GM13977 (cell line): ENCODE data around the gene PLCB1.

Experiments
- DNase-seq: peaks from one replicate; pipeline ENCODE4 v3.0.0; 2012; ENCODE audit warnings: low spot score
- in situ Hi-C: fragments of 300-500 bp; cut with MboI; formaldehyde crosslinking; loops from one replicate; pipeline ENCODE4 v1.12.0; 2022; ENCODE audit warnings: low sequenced_read_pairs, low pct_unique_long_range_greater_than_20kb, mixed read lengths, inconsistent platforms; ENCODE audit not compliant: unreplicated experiment
- TF ChIP-seq, protein P1 (sequence below): IDR thresholded peaks from 2 replicates; pipeline ENCODE4 v1.5.1; 2012; ENCODE audit warnings: mild to moderate bottlenecking, control low read depth; ENCODE audit not compliant: insufficient read depth; ENCODE audit errors: extremely low read depth, missing control alignments

The PLCB1 gene

DNA sequence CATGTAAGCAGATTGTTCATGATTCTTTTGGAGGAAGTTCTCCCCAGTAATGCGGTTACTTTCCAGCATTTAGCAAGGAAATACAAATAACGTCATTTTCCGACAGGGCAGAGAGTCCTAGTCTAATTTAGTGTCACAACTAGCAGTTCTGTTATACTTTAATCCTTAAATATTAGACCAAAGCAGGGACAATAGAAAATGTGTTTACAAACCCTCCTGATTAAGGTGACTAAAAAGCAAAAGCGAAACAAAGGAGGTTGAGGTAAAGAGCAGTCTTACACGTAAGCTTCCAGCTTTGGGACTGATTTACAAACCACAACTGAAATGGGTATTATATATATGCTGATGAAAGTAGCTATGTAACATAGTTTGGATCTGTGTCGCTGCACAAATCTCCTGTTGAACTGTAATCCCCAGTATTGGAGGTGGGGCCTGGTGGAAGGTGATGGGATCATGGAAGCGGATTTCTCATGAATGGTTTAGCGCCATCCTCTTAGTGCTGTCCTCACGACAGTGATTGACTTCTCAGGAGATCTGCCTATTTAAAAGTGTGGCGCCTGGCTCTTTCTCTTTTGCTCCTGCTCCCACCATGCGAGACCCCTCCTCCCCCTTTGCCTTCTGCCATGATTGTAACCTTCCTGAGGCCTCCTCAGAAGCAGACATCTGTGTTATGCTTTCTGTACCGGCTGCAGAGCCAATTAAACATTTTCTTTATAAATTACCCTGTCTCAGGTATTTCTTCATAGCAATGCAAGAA is 81.9 kb downstream of the PLCB1 start:
- in situ Hi-C loops = no loop called here
- TF ChIP-seq, protein P1, sequence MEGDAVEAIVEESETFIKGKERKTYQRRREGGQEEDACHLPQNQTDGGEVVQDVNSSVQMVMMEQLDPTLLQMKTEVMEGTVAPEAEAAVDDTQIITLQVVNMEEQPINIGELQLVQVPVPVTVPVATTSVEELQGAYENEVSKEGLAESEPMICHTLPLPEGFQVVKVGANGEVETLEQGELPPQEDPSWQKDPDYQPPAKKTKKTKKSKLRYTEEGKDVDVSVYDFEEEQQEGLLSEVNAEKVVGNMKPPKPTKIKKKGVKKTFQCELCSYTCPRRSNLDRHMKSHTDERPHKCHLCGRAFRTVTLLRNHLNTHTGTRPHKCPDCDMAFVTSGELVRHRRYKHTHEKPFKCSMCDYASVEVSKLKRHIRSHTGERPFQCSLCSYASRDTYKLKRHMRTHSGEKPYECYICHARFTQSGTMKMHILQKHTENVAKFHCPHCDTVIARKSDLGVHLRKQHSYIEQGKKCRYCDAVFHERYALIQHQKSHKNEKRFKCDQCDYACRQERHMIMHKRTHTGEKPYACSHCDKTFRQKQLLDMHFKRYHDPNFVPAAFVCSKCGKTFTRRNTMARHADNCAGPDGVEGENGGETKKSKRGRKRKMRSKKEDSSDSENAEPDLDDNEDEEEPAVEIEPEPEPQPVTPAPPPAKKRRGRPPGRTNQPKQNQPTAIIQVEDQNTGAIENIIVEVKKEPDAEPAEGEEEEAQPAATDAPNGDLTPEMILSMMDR = no peak
- peak; percentile 11 for DNase-seq

GRCh38 chr20:8215361-8215781 is 83.3 kb downstream of the PLCB1 start:
- TF ChIP-seq, protein P1 = no peak
- in situ Hi-C loops = no loop called here
- no peak for DNase-seq

DNA sequence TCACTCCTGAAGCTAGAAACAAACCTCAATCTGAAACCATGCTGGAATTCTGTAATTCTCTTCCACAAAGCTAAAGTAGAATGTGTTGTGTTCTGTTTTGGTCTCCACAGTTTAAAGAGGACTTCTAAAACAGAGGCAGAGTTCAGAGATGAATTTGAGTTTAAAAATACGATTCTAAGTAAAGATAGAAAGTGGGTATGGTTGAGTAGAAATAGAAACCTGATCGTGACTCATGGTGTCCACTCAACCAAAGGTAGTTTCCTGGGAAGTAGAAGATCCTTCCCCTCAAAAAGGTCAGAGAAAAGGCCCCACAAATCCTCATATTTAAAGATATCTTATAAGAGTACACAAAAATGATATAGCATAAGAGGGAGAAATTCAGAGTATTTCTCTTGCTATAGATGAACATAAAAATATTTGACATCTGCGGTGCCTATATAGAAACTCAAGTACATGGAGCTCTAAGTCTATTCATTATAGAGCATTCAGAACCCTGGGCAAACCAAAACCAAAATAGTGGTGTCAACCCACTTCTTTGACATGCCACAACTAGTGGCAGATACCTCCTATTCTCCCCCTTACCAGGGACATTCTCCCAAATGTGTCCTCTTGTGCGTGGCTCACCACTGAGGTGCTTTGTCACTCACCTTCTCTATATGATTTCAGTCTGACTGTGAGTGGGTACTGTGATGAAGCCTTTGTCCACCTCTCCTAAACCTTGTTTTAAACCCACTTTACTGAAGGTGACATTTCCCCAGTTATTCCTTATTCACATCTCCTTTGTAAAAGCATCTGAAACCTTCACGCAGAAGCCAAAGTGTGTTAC is 84.5 kb downstream of the PLCB1 start:
- TF ChIP-seq, protein P1 = no peak
- no peak for DNase-seq
- in situ Hi-C loops = no loop called here

DNA sequence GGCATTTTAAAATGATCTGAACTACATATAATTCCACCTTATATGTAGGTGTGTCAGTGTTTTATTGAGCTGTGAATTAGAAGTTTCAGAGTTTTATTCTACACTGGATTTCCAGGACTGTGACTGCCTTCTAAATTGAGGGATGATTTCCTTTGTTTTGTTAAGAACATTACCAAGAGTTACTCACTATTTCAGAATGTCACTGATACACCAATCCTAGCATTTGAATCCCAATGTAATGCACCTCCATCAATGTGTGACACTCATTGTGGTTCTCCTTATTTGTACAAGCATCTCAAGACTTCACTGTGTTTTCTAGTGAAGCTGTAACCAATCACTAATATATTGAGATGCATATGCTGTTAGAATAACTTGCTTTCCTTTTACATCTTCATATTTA is 86.8 kb downstream of the PLCB1 start:
- no peak for DNase-seq
- TF ChIP-seq, protein P1 = no peak
- in situ Hi-C loops = no loop called here

- in situ Hi-C loops = no loop called here
- DNase-seq = no peak
- TF ChIP-seq, protein P1 = no peak
Observed at GRCh38 chr20:8219403-8219802, 87.3 kb downstream of the PLCB1 start.

DNA sequence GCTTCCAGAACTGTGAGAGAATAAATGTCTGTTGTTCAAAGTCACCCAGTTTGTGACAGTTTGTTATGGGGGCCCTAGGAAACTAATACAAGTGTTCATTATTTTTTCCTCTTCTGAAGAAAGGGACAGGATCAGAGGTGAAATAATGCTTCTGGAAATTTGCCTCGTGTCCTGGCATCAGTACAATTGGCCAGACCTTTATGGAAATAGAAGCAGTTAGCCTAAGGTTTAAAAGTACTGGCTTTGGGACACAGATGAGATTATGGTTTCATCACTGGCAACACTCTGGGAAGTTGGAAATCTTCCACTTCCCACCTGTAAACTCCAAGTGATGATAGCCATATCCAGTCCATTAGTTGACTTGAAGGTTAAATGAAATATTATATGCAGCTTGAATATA is 88.7 kb downstream of the PLCB1 start:
- no peak for DNase-seq
- in situ Hi-C loops = no loop called here

More for the DNA sequence above, 88.7 kb downstream of the PLCB1 start:
- TF ChIP-seq, protein P1 = no peak
